ENCODE measurements around the gene LRRC4.

GRCh38 chr7:128075242-128076095 lies 44.2 kb upstream of the LRRC4 start:
- TF ChIP-seq ZNF548 (tag by site-specific recombination; IDR thresholded peaks at IDR 0.05) (no peak), CTCF (tag by site-specific recombination; IDR thresholded peaks at IDR 0.05) (no peak), ZNF184 (tag by site-specific recombination; IDR thresholded peaks at IDR 0.05) (no peak), BCL11A (tag by site-specific recombination; IDR thresholded peaks at IDR 0.05; ENCODE audit: low read depth) (no peak), ZNF133 (tag by site-specific recombination; IDR thresholded peaks at IDR 0.05) (no peak), ZNF792 (tag by site-specific recombination; IDR thresholded peaks at IDR 0.05) (no peak), ZNF302 (tag by site-specific recombination; IDR thresholded peaks at IDR 0.05; ENCODE audit: low read depth) (no peak)

Data from HEK293 (cell line).